HEK293 (cell line): ENCODE data around the gene DGKB.

Experiments used
- CTCF ChIA-PET: fragments of 350-600 bp; formaldehyde crosslinking; extraction: SDS; loops from one replicate; lab custom pipeline; 2021; ENCODE audit warnings: antibody characterized with exemption; lab: Yijun Ruan, JAX
- POLR2A ChIA-PET: fragments of 300-600 bp; formaldehyde crosslinking; extraction: SDS; loops from one replicate; lab custom pipeline; 2020; ENCODE audit warnings: antibody characterized with exemption, inconsistent platforms; lab: Yijun Ruan, JAX
- H3K27ac ChIP-seq: fragments of 200-500 bp; sonication (Bioruptor generic); 2 replicates; pipeline ENCODE4 v1.5.1; 2014; ENCODE audit warnings: low read depth, low read length, control low read depth, inconsistent platforms; ENCODE audit errors: extremely low read depth
- H3K36me3 ChIP-seq, 2 experiments: fragments of 200-500 bp in 1 of 2; sonication (Bioruptor generic) in 1 of 2; 1 replicate in 1 of 2; 2 replicates in 1 of 2; pipeline ENCODE4 v1.5.1; 2014 to 2017; ENCODE audit warnings: inconsistent platforms in 2 of 2, low read length in 2 of 2; ENCODE audit not compliant: control insufficient read depth in 2 of 2, insufficient read depth in 1 of 2
- H3K4me1 ChIP-seq: fragments of 200-500 bp; sonication (Bioruptor generic); 2 replicates; pipeline ENCODE4 v1.5.1; 2014; ENCODE audit warnings: mild to moderate bottlenecking, low read length, inconsistent platforms; ENCODE audit not compliant: control insufficient read depth, insufficient read depth
- H3K4me3 ChIP-seq: 2 replicates; pipeline ENCODE4 v1.5.1; 2011; ENCODE audit warnings: low read depth, mild to moderate bottlenecking, control low read depth, low read length, moderate library complexity
- H3K9me3 ChIP-seq: fragments of 200-500 bp; sonication (Bioruptor generic); 2 replicates; pipeline ENCODE4 v1.5.1; 2014; ENCODE audit warnings: low read depth, low read length, inconsistent platforms; ENCODE audit not compliant: control insufficient read depth, insufficient read depth
- GLI2 ChIP-seq: fragments of 450-650 bp; formaldehyde crosslinking; IDR thresholded peaks from 2 replicates; pipeline ENCODE4; 2017; ENCODE audit warnings: missing biosample characterization, missing genetic modification characterization, low read depth, borderline replicate concordance
- GLIS1 ChIP-seq: fragments of 450-650 bp; formaldehyde crosslinking; IDR thresholded peaks from 2 replicates; pipeline ENCODE4 v1.5.1; 2016; ENCODE audit warnings: missing biosample characterization, missing genetic modification characterization
- GLIS2 ChIP-seq: fragments of 450-650 bp; formaldehyde crosslinking; IDR thresholded peaks from 2 replicates; pipeline ENCODE4 v1.5.1; 2016; ENCODE audit warnings: missing biosample characterization, missing genetic modification characterization
- IKZF3 ChIP-seq: fragments of 450-650 bp; IDR thresholded peaks from 2 replicates; pipeline ENCODE4 v1.5.0; 2018; ENCODE audit warnings: missing biosample characterization, mild to moderate bottlenecking, missing genetic modification characterization, moderate library complexity
- MEIS1 ChIP-seq: sonication (generic); formaldehyde crosslinking; IDR thresholded peaks from 2 replicates; pipeline ENCODE4 v1.8.1; 2022; ENCODE audit warnings: missing genetic modification reagents, mild to moderate bottlenecking, borderline replicate concordance
- MZF1 ChIP-seq: fragments of 450-650 bp; formaldehyde crosslinking; IDR thresholded peaks from 2 replicates; pipeline ENCODE4 v1.5.1; 2017; ENCODE audit warnings: missing biosample characterization, missing genetic modification characterization, borderline replicate concordance
- OVOL3 ChIP-seq: fragments of 450-650 bp; formaldehyde crosslinking; IDR thresholded peaks from 2 replicates; pipeline ENCODE4 v1.5.1; 2016; ENCODE audit warnings: missing biosample characterization, missing genetic modification characterization
- SP3 ChIP-seq: fragments of 450-650 bp; formaldehyde crosslinking; IDR thresholded peaks from 2 replicates; pipeline ENCODE4 v1.5.1; 2016; ENCODE audit warnings: missing biosample characterization, missing genetic modification characterization
- ZNF114 ChIP-seq: fragments of 450-650 bp; formaldehyde crosslinking; IDR thresholded peaks from 2 replicates; pipeline ENCODE4 v1.5.0; 2017; ENCODE audit warnings: missing biosample characterization, missing genetic modification characterization
- ZNF132 ChIP-seq: fragments of 450-650 bp; formaldehyde crosslinking; IDR thresholded peaks from 2 replicates; pipeline ENCODE4 v1.5.1; 2017; ENCODE audit warnings: missing biosample characterization, missing genetic modification characterization, borderline replicate concordance
- ZNF157 ChIP-seq: fragments of 450-650 bp; formaldehyde crosslinking; IDR thresholded peaks from 2 replicates; pipeline ENCODE4 v1.5.1; 2016; ENCODE audit warnings: missing biosample characterization, missing genetic modification characterization
- ZNF324 ChIP-seq: fragments of 450-650 bp; formaldehyde crosslinking; IDR thresholded peaks from 2 replicates; pipeline ENCODE4 v1.5.1; 2016; ENCODE audit warnings: missing biosample characterization, missing genetic modification characterization
- ZNF335 ChIP-seq: fragments of 450-650 bp; formaldehyde crosslinking; conservative IDR thresholded peaks from 2 replicates; pipeline ENCODE4 v1.5.1; 2016; ENCODE audit warnings: missing biosample characterization, missing genetic modification characterization
- ZNF416 ChIP-seq: fragments of 450-650 bp; formaldehyde crosslinking; IDR thresholded peaks from 2 replicates; pipeline ENCODE4 v1.5.1; 2016; ENCODE audit warnings: missing biosample characterization, missing genetic modification characterization
- ZNF473 ChIP-seq: fragments of 450-650 bp; formaldehyde crosslinking; IDR thresholded peaks from 2 replicates; pipeline ENCODE4 v1.5.1; 2017; ENCODE audit warnings: missing biosample characterization, missing genetic modification characterization
- ZNF510 ChIP-seq: fragments of 450-650 bp; formaldehyde crosslinking; IDR thresholded peaks from 2 replicates; pipeline ENCODE4 v1.5.1; 2018; ENCODE audit warnings: mild to moderate bottlenecking, missing genetic modification characterization, missing biosample characterization; ENCODE audit not compliant: insufficient replicate concordance
- ZNF560 ChIP-seq: fragments of 450-650 bp; formaldehyde crosslinking; IDR thresholded peaks from 2 replicates; pipeline ENCODE4 v1.5.1; 2017; ENCODE audit warnings: missing biosample characterization, missing genetic modification characterization, borderline replicate concordance
- ZNF596 ChIP-seq: fragments of 450-650 bp; IDR thresholded peaks from 2 replicates; pipeline ENCODE4 v1.5.0; 2018; ENCODE audit warnings: missing biosample characterization, mild to moderate bottlenecking, missing genetic modification characterization, moderate library complexity
- ZNF629 ChIP-seq: fragments of 450-650 bp; formaldehyde crosslinking; IDR thresholded peaks from 2 replicates; pipeline ENCODE4 v1.5.1; 2017; ENCODE audit warnings: missing biosample characterization, missing genetic modification characterization
- ZNF707 ChIP-seq: fragments of 450-650 bp; formaldehyde crosslinking; IDR thresholded peaks from 2 replicates; pipeline ENCODE4 v1.5.1; 2016; ENCODE audit warnings: missing biosample characterization, missing genetic modification characterization
- TF ChIP-seq, protein P1 (sequence below): fragments of 450-650 bp; formaldehyde crosslinking; IDR thresholded peaks from 2 replicates; pipeline ENCODE4 v1.5.1; 2016; ENCODE audit warnings: missing biosample characterization, missing genetic modification characterization, low read depth
- TF ChIP-seq, protein P2 (sequence below): fragments of 450-650 bp; formaldehyde crosslinking; IDR thresholded peaks from 2 replicates; pipeline ENCODE4 v1.5.1; 2016; ENCODE audit warnings: missing biosample characterization, missing genetic modification characterization
- TF ChIP-seq, protein P3 (sequence below): fragments of 450-650 bp; formaldehyde crosslinking; IDR thresholded peaks from 2 replicates; pipeline ENCODE4 v1.5.1; 2016; ENCODE audit warnings: missing biosample characterization, missing genetic modification characterization

DGKB gene

DNA sequence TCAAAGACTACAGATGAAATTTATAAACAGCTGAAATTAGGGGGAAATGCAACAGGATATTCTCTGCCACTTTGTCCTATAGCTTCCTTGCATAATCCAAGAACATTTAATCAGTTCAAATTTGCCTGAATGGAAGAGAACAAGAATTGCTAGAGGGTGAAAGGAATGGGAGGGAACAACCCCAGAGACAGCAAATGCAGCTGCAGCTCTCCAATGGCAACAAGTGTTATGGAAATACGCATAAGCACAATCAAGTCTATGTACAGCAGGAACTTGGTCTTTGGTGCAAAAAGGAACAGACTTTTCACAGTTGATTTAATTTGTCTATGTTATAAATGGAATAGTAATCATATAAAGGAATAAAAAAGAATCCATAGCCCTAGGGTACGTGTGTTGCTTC lies 644.1 kb downstream of the DGKB start:
- TF ChIP-seq, protein P1, sequence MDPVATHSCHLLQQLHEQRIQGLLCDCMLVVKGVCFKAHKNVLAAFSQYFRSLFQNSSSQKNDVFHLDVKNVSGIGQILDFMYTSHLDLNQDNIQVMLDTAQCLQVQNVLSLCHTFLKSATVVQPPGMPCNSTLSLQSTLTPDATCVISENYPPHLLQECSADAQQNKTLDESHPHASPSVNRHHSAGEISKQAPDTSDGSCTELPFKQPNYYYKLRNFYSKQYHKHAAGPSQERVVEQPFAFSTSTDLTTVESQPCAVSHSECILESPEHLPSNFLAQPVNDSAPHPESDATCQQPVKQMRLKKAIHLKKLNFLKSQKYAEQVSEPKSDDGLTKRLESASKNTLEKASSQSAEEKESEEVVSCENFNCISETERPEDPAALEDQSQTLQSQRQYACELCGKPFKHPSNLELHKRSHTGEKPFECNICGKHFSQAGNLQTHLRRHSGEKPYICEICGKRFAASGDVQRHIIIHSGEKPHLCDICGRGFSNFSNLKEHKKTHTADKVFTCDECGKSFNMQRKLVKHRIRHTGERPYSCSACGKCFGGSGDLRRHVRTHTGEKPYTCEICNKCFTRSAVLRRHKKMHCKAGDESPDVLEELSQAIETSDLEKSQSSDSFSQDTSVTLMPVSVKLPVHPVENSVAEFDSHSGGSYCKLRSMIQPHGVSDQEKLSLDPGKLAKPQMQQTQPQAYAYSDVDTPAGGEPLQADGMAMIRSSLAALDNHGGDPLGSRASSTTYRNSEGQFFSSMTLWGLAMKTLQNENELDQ: no peak
- TF ChIP-seq ZNF157: no peak
- TF ChIP-seq SP3: no peak
- no peak for TF ChIP-seq MZF1
- TF ChIP-seq ZNF510 (tag by site-specific recombination): no peak
- no peak for TF ChIP-seq GLIS1 (tag by site-specific recombination)
- no peak for TF ChIP-seq ZNF114 (tag by site-specific recombination)
- TF ChIP-seq ZNF473 (tag by site-specific recombination): no peak
- no peak for TF ChIP-seq GLIS2
- no peak for TF ChIP-seq ZNF132 (tag by site-specific recombination)
- TF ChIP-seq ZNF596 (tag by site-specific recombination): no peak
- TF ChIP-seq ZNF560 (tag by site-specific recombination): no peak
- no peak for TF ChIP-seq ZNF335 (tag by site-specific recombination)
- TF ChIP-seq ZNF707 (tag by site-specific recombination): no peak
- TF ChIP-seq, protein P2, sequence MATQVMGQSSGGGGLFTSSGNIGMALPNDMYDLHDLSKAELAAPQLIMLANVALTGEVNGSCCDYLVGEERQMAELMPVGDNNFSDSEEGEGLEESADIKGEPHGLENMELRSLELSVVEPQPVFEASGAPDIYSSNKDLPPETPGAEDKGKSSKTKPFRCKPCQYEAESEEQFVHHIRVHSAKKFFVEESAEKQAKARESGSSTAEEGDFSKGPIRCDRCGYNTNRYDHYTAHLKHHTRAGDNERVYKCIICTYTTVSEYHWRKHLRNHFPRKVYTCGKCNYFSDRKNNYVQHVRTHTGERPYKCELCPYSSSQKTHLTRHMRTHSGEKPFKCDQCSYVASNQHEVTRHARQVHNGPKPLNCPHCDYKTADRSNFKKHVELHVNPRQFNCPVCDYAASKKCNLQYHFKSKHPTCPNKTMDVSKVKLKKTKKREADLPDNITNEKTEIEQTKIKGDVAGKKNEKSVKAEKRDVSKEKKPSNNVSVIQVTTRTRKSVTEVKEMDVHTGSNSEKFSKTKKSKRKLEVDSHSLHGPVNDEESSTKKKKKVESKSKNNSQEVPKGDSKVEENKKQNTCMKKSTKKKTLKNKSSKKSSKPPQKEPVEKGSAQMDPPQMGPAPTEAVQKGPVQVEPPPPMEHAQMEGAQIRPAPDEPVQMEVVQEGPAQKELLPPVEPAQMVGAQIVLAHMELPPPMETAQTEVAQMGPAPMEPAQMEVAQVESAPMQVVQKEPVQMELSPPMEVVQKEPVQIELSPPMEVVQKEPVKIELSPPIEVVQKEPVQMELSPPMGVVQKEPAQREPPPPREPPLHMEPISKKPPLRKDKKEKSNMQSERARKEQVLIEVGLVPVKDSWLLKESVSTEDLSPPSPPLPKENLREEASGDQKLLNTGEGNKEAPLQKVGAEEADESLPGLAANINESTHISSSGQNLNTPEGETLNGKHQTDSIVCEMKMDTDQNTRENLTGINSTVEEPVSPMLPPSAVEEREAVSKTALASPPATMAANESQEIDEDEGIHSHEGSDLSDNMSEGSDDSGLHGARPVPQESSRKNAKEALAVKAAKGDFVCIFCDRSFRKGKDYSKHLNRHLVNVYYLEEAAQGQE (tag by site-specific recombination): no peak
- Histone ChIP-seq H3K9me3 (no peaks in the 10 kb centered on the region), H3K27ac (no peak overlapping the region), H3K36me3 (no peaks in the 10 kb centered on the region), H3K4me1 (no peaks in the 10 kb centered on the region), H3K4me3 (no peak overlapping the region)
- POLR2A ChIA-PET: no interaction called here
- CTCF ChIA-PET: interaction anchor here (0.7 kb wide), 1 partner anchor 10 kb away, joined by 3 read pairs; no protein-coding TSS in a partner anchor

DNA sequence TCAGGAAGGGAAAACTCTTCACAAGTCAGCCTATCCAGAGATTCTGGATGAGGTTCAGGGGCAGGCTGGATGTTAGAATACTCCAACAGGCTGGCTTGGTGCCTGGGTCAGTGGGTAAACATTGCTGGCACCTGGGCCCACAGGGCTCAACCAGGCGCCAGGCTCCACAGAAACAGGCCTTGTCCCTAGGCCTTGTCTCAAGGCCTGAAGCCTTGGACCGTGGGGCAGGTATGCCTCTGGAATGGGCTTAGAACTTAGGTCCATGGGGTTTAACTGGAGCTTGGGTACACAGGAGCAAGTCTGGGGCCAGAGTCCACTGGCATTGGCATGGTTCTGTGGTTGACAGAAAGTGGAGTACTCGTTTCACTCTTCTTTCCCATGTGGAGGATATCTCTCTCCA lies 650.1 kb downstream of the DGKB start:
- H3K4me1 ChIP-seq: no peaks in the 10 kb centered on the region
- CTCF ChIA-PET: interaction anchor here (0.7 kb wide), 1 partner anchor 290 kb away, joined by 3 read pairs; no protein-coding TSS in a partner anchor
- no peaks in the 10 kb centered on the region for H3K9me3 ChIP-seq
- TF ChIP-seq ZNF416 (tag by site-specific recombination) (no peak), IKZF3 (tag by site-specific recombination) (no peak), OVOL3 (no peak), ZNF324 (tag by site-specific recombination) (no peak), GLI2 (tag by site-specific recombination) (no peak), ZNF629 (tag by site-specific recombination) (no peak), MEIS1 (CRISPR knock-in tag) (no peak)
- TF ChIP-seq, protein P3, sequence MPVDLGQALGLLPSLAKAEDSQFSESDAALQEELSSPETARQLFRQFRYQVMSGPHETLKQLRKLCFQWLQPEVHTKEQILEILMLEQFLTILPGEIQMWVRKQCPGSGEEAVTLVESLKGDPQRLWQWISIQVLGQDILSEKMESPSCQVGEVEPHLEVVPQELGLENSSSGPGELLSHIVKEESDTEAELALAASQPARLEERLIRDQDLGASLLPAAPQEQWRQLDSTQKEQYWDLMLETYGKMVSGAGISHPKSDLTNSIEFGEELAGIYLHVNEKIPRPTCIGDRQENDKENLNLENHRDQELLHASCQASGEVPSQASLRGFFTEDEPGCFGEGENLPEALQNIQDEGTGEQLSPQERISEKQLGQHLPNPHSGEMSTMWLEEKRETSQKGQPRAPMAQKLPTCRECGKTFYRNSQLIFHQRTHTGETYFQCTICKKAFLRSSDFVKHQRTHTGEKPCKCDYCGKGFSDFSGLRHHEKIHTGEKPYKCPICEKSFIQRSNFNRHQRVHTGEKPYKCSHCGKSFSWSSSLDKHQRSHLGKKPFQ: no peak
- TF ChIP-seq, all 188 proteins: peak for 0
- Histone ChIP-seq H3K4me3 (no peak overlapping the region), H3K27ac (no peak overlapping the region), H3K36me3 (no peaks in the 10 kb centered on the region)
- POLR2A ChIA-PET: no interaction called here
